ENCODE measurements around the gene MRPL51.

The MRPL51 gene

DNA sequence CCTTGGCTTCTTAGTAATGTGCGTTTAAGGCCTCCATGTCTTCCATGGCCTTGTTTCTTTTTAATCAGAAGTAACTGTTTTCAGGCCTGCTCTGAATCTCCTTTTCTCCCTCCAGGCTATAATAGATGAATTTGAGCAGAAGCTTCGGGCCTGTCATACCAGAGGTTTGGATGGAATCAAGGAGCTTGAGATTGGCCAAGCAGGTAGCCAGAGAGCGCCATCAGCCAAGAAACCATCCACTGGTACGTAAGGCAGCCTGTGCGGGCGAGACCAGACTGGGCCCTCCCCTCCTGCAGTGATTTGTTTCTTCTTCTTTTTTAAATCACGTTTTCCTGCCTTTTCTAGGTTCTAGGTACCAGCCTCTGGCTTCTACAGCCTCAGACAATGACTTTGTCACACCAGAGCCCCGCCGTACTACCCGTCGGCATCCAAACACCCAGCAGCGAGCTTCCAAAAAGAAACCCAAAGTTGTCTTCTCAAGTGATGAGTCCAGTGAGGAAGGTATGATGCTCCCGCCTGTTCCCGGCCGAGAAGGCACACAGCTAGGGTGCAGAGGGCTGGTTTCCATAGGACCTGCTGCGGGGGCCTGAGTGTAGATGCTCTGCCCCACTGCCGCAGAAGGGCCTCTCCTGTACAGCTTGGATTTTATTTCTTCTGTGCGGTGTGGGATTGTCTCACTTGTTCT lies 37.7 kb upstream of the MRPL51 start:
- peaks cover 57% of the 10 kb centered on the region for H3K36me3 ChIP-seq (ENCODE audit: control insufficient read depth, insufficient read depth, low read length)
- H3K4me3 ChIP-seq (ENCODE audit: insufficient read depth, low read depth, low read length), result no peak overlapping the region
- 94 to 97% methylated on average over 18 of the region's 18 CpGs for WGBS, 2 experiments
- peaks cover 18% of the 10 kb centered on the region for H3K4me1 ChIP-seq (ENCODE audit: control insufficient read depth, insufficient read depth, low read length)
- no peaks in the 10 kb centered on the region for H3K27me3 ChIP-seq (ENCODE audit: control insufficient read depth, insufficient read depth, low read length, poor library complexity, severe bottlenecking)
- H3K27ac ChIP-seq (ENCODE audit: insufficient read depth, low read depth, low read length, poor library complexity, severe bottlenecking), result no peak overlapping the region
- no peaks in the 10 kb centered on the region for H3K9me3 ChIP-seq (ENCODE audit: control insufficient read depth, low read length)

DNA sequence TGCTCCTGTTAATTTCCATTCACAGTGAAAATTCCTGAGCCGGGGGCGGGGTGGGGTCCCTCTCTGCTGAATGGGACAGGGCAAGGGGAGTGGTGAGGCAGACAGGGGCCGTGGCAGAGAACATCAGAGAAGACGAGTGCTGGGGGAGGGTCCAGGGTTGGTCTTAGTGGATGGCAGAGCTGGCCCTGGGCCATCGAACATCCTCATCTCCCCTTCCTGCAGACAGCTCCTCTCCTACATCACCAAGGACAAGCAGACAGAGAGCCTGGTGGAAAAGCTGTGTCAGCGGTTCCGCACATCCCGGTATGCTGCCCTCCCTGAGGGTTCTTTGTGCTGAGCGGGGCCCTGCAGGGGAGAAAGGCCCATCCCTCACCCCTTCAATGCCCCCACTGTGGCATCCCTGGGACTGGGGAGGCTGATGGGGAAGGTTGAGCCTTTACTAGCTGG lies 36.3 kb upstream of the MRPL51 start:
- H3K9me3 ChIP-seq (ENCODE audit: control insufficient read depth, low read length), result no peaks in the 10 kb centered on the region
- H3K4me3 ChIP-seq (ENCODE audit: insufficient read depth, low read depth, low read length), result no peak overlapping the region
- H3K4me1 ChIP-seq (ENCODE audit: control insufficient read depth, insufficient read depth, low read length), result peaks cover 17% of the 10 kb centered on the region
- no peak overlapping the region for H3K27ac ChIP-seq (ENCODE audit: insufficient read depth, low read depth, low read length, poor library complexity, severe bottlenecking)
- H3K27me3 ChIP-seq (ENCODE audit: control insufficient read depth, insufficient read depth, low read length, poor library complexity, severe bottlenecking), result no peaks in the 10 kb centered on the region
- peaks cover 65% of the 10 kb centered on the region for H3K36me3 ChIP-seq (ENCODE audit: control insufficient read depth, insufficient read depth, low read length)
- WGBS, 2 experiments, result 73 to 85% methylated on average over 9 of the region's 9 CpGs

DNA sequence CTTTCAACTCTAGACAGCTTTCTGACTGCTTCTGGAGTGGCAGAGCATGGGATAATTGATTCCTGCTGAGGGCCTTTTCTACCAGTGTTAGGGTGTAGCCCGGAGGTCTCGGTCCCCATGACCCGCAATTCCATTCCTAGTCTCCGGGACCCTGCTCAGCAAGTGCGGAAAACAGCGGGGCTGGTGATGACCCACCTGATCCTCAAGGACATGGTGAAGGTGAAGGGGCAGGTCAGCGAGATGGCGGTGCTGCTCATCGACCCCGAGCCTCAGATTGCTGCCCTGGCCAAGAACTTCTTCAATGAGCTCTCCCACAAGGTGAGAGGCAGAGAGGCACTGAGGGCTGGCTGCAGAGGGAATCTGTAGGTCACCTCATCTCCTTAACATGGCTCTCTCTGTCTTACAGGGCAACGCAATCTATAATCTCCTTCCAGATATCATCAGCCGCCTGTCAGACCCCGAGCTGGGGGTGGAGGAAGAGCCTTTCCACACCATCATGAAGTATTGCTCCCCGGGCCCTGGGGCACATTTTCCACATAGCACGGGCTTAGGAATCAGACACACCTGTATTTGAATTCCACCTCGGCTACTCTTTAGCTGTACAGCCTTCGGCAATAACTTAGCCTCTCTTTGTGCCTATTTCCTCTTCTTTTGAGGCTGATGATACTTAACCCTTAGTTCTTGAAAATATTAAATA lies 35.6 kb upstream of the MRPL51 start:
- no peak overlapping the region for H3K4me3 ChIP-seq (ENCODE audit: insufficient read depth, low read depth, low read length)
- H3K9me3 ChIP-seq (ENCODE audit: control insufficient read depth, low read length), result no peaks in the 10 kb centered on the region
- H3K4me1 ChIP-seq (ENCODE audit: control insufficient read depth, insufficient read depth, low read length), result peaks cover 17% of the 10 kb centered on the region
- H3K36me3 ChIP-seq (ENCODE audit: control insufficient read depth, insufficient read depth, low read length), result peaks cover 70% of the 10 kb centered on the region
- 88 to 89% methylated on average over 17 of the region's 17 CpGs for WGBS, 2 experiments
- no peak overlapping the region for H3K27ac ChIP-seq (ENCODE audit: insufficient read depth, low read depth, low read length, poor library complexity, severe bottlenecking)
- H3K27me3 ChIP-seq (ENCODE audit: control insufficient read depth, insufficient read depth, low read length, poor library complexity, severe bottlenecking), result no peaks in the 10 kb centered on the region

DNA sequence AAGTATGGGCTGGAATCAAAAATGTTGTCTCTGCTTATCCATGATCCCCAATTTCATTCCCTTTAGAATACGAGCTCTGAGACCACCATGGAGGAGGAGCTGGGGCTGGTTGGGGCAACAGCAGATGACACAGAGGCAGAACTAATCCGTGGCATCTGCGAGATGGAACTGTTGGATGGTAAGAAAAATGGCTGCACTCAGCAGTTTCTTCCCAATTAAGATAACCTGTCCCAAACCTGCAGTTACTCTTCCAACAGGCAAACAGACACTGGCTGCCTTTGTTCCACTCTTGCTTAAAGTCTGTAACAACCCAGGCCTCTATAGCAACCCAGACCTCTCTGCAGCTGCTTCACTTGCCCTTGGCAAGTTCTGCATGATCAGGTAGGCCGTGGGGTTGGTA lies 34.6 kb upstream of the MRPL51 start:
- Histone ChIP-seq H3K4me1 (ENCODE audit: control insufficient read depth, insufficient read depth, low read length) (peaks cover 12% of the 10 kb centered on the region), H3K9me3 (ENCODE audit: control insufficient read depth, low read length) (no peaks in the 10 kb centered on the region), H3K36me3 (ENCODE audit: control insufficient read depth, insufficient read depth, low read length) (peaks cover 80% of the 10 kb centered on the region)

DNA sequence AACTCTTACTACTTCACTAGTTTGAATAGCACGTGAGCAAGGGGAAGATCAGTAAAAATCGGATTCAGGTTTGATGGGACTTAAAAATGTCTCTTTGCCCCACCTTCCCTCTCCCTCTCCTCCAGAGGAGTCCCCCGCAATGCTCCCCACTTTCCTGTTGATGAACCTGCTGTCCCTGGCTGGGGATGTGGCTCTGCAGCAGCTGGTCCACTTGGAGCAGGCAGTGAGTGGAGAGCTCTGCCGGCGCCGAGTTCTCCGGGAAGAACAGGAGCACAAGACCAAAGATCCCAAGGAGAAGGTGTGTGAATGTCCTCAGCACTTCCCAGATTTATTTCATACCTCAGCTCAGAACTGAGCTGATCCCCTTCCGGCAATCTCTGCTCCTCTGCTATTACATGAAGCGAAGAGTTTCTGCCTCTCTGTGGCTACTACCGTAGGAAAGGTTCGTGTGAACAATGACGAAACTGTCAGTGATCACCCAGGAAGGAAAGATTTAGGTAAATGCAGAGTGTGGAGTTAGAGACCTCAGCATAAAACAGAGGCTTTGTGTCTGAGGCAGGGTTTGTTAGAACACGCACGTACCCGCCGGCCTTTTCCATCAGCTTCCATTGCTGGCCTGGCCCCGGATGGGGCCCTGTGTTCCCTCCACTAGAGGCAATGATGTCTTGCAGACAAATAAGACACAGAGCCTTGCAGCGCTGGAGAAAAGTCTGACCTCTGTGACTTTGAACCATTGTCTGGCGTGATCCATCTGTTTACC lies 33.9 kb upstream of the MRPL51 start:
- Histone ChIP-seq H3K4me1 (ENCODE audit: control insufficient read depth, insufficient read depth, low read length) (peaks cover 4% of the 10 kb centered on the region), H3K4me3 (ENCODE audit: insufficient read depth, low read depth, low read length) (no peak overlapping the region), H3K36me3 (ENCODE audit: control insufficient read depth, insufficient read depth, low read length) (peaks cover 87% of the 10 kb centered on the region), H3K9me3 (ENCODE audit: control insufficient read depth, low read length) (no peaks in the 10 kb centered on the region), H3K27ac (ENCODE audit: insufficient read depth, low read depth, low read length, poor library complexity, severe bottlenecking) (no peak overlapping the region), H3K27me3 (ENCODE audit: control insufficient read depth, insufficient read depth, low read length, poor library complexity, severe bottlenecking) (no peaks in the 10 kb centered on the region)
- WGBS, 2 experiments, result 94 to 96% methylated on average over 19 of the region's 19 CpGs

More for the DNA sequence above, 34.6 kb upstream of the MRPL51 start:
- no peak overlapping the region for H3K4me3 ChIP-seq (ENCODE audit: insufficient read depth, low read depth, low read length)
- WGBS, 2 experiments, result 96 to 97% methylated on average over 4 of the region's 4 CpGs
- no peaks in the 10 kb centered on the region for H3K27me3 ChIP-seq (ENCODE audit: control insufficient read depth, insufficient read depth, low read length, poor library complexity, severe bottlenecking)
- no peak overlapping the region for H3K27ac ChIP-seq (ENCODE audit: insufficient read depth, low read depth, low read length, poor library complexity, severe bottlenecking)

DNA sequence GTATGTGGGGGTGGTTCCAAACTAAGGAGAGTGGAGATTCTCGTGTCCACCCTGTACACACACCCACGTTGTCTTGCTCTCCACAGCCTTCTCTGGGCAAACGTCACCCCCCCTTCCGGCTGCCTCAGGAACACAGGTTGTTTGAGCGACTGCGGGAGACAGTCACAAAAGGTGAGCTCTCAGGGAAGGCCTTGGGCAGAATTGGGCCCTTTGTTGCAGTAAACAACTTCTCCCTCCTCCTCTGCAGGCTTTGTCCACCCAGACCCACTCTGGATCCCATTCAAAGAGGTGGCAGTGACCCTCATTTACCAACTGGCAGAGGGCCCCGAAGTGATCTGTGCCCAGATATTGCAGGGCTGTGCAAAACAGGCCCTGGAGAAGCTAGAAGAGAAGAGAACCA lies 33.1 kb upstream of the MRPL51 start:
- 90 to 95% methylated on average over 7 of the region's 7 CpGs for whole genome bisulfite sequencing, 2 experiments
- Histone ChIP-seq H3K9me3 (ENCODE audit: control insufficient read depth, low read length) (no peaks in the 10 kb centered on the region), H3K36me3 (ENCODE audit: control insufficient read depth, insufficient read depth, low read length) (peaks cover 93% of the 10 kb centered on the region)

DNA sequence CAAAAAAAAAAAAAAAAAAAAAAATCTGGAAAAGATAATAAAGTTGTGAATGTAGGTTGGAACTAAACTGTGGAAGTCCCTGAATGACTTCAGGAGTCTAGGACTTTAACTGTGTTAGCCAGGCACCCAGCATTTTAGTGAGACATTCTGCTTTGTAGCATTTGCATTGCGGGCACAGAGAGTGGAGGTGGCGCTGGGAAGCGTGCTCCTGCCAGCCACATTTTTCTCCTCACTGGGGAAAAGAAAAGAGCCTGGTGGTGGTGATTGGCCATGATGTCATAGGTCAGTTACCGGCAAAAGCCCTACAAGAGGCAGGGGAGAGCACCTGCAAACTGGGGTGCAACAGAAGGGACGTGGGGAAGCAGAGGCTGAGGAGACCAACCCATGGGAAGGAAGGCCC lies 31.6 kb upstream of the MRPL51 start:
- Histone ChIP-seq H3K4me3 (ENCODE audit: insufficient read depth, low read depth, low read length) (no peak overlapping the region), H3K27me3 (ENCODE audit: control insufficient read depth, insufficient read depth, low read length, poor library complexity, severe bottlenecking) (no peaks in the 10 kb centered on the region), H3K36me3 (ENCODE audit: control insufficient read depth, insufficient read depth, low read length) (peaks cover 90% of the 10 kb centered on the region), H3K27ac (ENCODE audit: insufficient read depth, low read depth, low read length, poor library complexity, severe bottlenecking) (no peak overlapping the region), H3K9me3 (ENCODE audit: control insufficient read depth, low read length) (no peaks in the 10 kb centered on the region), H3K4me1 (ENCODE audit: control insufficient read depth, insufficient read depth, low read length) (no peaks in the 10 kb centered on the region)
- 96% methylated on average over 5 of the region's 5 CpGs for WGBS, 2 experiments

More for the DNA sequence above, 33.1 kb upstream of the MRPL51 start:
- H3K4me3 ChIP-seq (ENCODE audit: insufficient read depth, low read depth, low read length), result no peak overlapping the region
- H3K4me1 ChIP-seq (ENCODE audit: control insufficient read depth, insufficient read depth, low read length), result no peaks in the 10 kb centered on the region
- no peaks in the 10 kb centered on the region for H3K27me3 ChIP-seq (ENCODE audit: control insufficient read depth, insufficient read depth, low read length, poor library complexity, severe bottlenecking)
- no peak overlapping the region for H3K27ac ChIP-seq (ENCODE audit: insufficient read depth, low read depth, low read length, poor library complexity, severe bottlenecking)

DNA sequence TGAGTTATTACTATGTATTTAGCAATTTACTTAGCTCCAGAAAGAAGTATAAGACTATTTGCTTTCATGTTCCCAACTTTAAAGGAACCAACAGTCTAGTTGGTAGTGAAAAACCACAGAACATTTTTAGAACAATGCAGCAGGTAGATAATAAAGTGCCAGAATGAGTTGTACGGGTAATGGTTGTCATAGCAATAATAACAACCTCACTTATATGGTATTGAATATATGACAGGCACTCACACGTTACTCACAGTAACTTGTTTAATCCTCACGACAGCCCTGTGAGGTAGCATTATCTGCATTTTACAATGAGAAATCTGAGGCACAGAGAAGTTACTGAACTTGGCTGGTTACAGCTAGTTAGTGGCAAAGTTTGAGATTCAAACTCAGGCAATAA lies 30.6 kb upstream of the MRPL51 start:
- Histone ChIP-seq H3K27ac (ENCODE audit: insufficient read depth, low read depth, low read length, poor library complexity, severe bottlenecking) (no peak overlapping the region), H3K4me1 (ENCODE audit: control insufficient read depth, insufficient read depth, low read length) (no peaks in the 10 kb centered on the region), H3K4me3 (ENCODE audit: insufficient read depth, low read depth, low read length) (no peak overlapping the region), H3K36me3 (ENCODE audit: control insufficient read depth, insufficient read depth, low read length) (peaks cover 92% of the 10 kb centered on the region), H3K9me3 (ENCODE audit: control insufficient read depth, low read length) (no peaks in the 10 kb centered on the region), H3K27me3 (ENCODE audit: control insufficient read depth, insufficient read depth, low read length, poor library complexity, severe bottlenecking) (no peaks in the 10 kb centered on the region)
- 92 to 100% methylated on average over 2 of the region's 3 CpGs for WGBS, 2 experiments

DNA sequence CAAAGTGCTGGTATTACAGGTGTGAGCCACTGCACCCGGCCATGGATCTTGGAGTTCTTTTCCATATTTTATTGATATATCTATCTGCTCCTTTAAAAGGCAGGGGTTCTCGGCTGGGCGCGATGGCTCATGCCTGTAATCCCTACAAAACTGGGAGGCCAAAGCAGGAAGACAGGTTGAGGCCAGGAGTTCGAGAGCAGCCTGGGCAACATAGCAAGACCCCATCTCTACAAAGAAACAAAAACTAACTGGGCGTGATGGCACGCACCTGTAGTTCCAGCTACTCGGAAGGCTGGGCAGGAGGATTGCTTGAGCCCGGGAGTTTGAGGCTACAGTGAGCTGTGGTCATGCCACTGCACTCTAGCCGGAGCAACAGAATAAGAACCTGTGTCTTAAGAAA lies 29.1 kb upstream of the MRPL51 start:
- no peak overlapping the region for H3K27ac ChIP-seq (ENCODE audit: insufficient read depth, low read depth, low read length, poor library complexity, severe bottlenecking)
- H3K36me3 ChIP-seq (ENCODE audit: control insufficient read depth, insufficient read depth, low read length), result peaks cover 86% of the 10 kb centered on the region
- 78 to 82% methylated on average over 10 of the region's 10 CpGs for WGBS, 2 experiments
- no peaks in the 10 kb centered on the region for H3K9me3 ChIP-seq (ENCODE audit: control insufficient read depth, low read length)
- H3K4me1 ChIP-seq (ENCODE audit: control insufficient read depth, insufficient read depth, low read length), result no peaks in the 10 kb centered on the region
- H3K27me3 ChIP-seq (ENCODE audit: control insufficient read depth, insufficient read depth, low read length, poor library complexity, severe bottlenecking), result no peaks in the 10 kb centered on the region
- no peak overlapping the region for H3K4me3 ChIP-seq (ENCODE audit: insufficient read depth, low read depth, low read length)

DNA sequence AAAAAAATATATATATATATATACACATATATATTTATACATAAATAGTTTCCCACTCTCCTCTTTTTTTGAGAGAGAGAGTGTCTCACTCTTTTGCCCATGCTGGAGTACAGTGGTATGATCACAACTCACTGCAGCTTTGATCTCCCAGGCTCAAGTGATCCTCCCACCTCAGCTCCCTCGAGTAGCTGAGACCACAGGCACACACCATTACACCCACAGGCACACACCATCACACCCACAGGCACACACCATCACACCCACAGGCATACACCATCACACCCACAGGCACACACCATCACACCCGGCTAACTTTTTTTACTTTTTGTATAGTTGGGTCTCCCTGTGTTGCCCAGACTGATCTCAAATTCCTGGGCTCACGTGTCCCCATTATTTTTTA lies 27.1 kb upstream of the MRPL51 start:
- no peaks in the 10 kb centered on the region for H3K4me1 ChIP-seq (ENCODE audit: control insufficient read depth, insufficient read depth, low read length)
- H3K27ac ChIP-seq (ENCODE audit: insufficient read depth, low read depth, low read length, poor library complexity, severe bottlenecking), result no peak overlapping the region
- no peak overlapping the region for H3K4me3 ChIP-seq (ENCODE audit: insufficient read depth, low read depth, low read length)
- 96 to 97% methylated on average over 3 of the region's 3 CpGs for WGBS, 2 experiments
- H3K36me3 ChIP-seq (ENCODE audit: control insufficient read depth, insufficient read depth, low read length), result peaks cover 85% of the 10 kb centered on the region
- no peaks in the 10 kb centered on the region for H3K27me3 ChIP-seq (ENCODE audit: control insufficient read depth, insufficient read depth, low read length, poor library complexity, severe bottlenecking)
- H3K9me3 ChIP-seq (ENCODE audit: control insufficient read depth, low read length), result no peaks in the 10 kb centered on the region

Data from ectodermal cell (in vitro differentiated cells).